Right lobe of liver (tissue), 4 donors: Measurements from ENCODE around the gene PRSS48.

Experiments used
- CTCF ChIP-seq, 4 donors: fragments of 200-600 bp in 3 of 4; fragments of 450-650 bp in 1 of 4; IDR thresholded peaks; one replicate each; pipeline versions ENCODE4 v1.5.1 to v1.8.0; 2016 to 2022; ENCODE audit warnings: antibody characterized with exemption in 4 of 4, mild to moderate bottlenecking in 2 of 4
- POLR2A ChIP-seq: fragments of 450-650 bp; IDR thresholded peaks from one replicate; pipeline ENCODE4 v1.6.1; 2017; ENCODE audit warnings: antibody characterized with exemption, mild to moderate bottlenecking
- donor health status: DM: no; HTN: no; CAD: no.
- donor health status: DM: no; HTN: no; CAD: no.
- donor health status: DM: no; HTN: yes; CAD: no.

DNA sequence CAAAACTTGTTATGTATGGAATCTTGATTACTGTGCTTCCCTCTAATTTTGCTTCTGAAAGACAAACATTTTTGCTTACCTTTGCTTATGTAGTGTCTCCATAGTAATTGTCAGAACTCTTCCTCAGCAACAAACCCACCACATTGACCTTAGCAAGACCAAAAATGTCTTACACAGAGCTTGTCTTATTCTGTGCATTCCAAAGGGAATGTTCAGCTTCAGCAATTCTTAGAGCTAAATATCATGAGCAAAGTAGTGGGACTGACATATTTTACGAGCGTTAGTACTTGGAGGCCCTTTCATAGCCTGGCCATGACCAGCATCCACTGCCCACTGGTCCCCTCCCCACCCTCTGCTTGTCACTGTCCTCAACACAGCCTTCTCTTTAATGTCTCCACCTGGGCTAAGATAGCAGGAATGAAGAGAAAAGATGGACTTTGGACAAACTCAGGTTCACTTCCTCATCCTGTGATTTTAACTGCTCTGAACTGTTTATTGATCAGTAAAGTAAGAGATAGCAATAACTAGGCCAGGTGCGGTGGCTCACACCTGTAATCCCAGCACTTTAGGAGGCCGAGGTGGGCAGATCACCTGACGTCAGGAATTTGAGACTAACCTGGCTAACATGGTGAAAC lies 63.9 kb downstream of the PRSS48 start:
- TF ChIP-seq CTCF (IDR thresholded peaks at IDR 0.05): no peak
- TF ChIP-seq POLR2A: no peak
